Activated CD4-positive, alpha-beta T cell treated with anti-CD3 and anti-CD28 coated beads for 4 hours (primary cell): ENCODE measurements around the gene LEMD2.

Experiments
- DNase-seq, 2 donors: peaks; one replicate each; pipeline ENCODE4 v3.0.0-alpha.2; 2020

LEMD2 gene

GRCh38 chr6:33732817-33733708 is 55.9 kb downstream of the LEMD2 start:
- no peak for DNase-seq

- DNase-seq, result no peak
Observed at GRCh38 chr6:33732385-33732784, 56.5 kb downstream of the LEMD2 start.

- no peak for DNase-seq
Observed at GRCh38 chr6:33731751-33732282, 57.1 kb downstream of the LEMD2 start.

- DNase-seq, result no peak
Observed at GRCh38 chr6:33731035-33731434, 57.9 kb downstream of the LEMD2 start.

- no peak for DNase-seq
Observed at GRCh38 chr6:33730611-33731010, 58.3 kb downstream of the LEMD2 start.

GRCh38 chr6:33729059-33729458 is 59.9 kb downstream of the LEMD2 start:
- DNase-seq, result no peak

GRCh38 chr6:33728438-33728837 is 60.5 kb downstream of the LEMD2 start:
- DNase-seq, result no peak

GRCh38 chr6:33727932-33728331 is 61.0 kb downstream of the LEMD2 start:
- no peak for DNase-seq

- no peak for DNase-seq
Observed at GRCh38 chr6:33727126-33727525, 61.8 kb downstream of the LEMD2 start.

- DNase-seq, result no peak
Observed at GRCh38 chr6:33726696-33727095, 62.2 kb downstream of the LEMD2 start.

- no peak for DNase-seq
Observed at GRCh38 chr6:33725891-33726673, 62.8 kb downstream of the LEMD2 start.

- no peak for DNase-seq
Observed at GRCh38 chr6:33725222-33725621, 63.7 kb downstream of the LEMD2 start.

- no peak for DNase-seq
Observed at GRCh38 chr6:33724102-33725023, 64.6 kb downstream of the LEMD2 start.

GRCh38 chr6:33723371-33724085 is 65.4 kb downstream of the LEMD2 start:
- no peak for DNase-seq

GRCh38 chr6:33722103-33722623 is 66.8 kb downstream of the LEMD2 start:
- DNase-seq, result no peak

- DNase-seq, result no peak
Observed at GRCh38 chr6:33721508-33721907, 67.4 kb downstream of the LEMD2 start.
